ENCODE data around the gene BMPER.

BMPER gene

DNA sequence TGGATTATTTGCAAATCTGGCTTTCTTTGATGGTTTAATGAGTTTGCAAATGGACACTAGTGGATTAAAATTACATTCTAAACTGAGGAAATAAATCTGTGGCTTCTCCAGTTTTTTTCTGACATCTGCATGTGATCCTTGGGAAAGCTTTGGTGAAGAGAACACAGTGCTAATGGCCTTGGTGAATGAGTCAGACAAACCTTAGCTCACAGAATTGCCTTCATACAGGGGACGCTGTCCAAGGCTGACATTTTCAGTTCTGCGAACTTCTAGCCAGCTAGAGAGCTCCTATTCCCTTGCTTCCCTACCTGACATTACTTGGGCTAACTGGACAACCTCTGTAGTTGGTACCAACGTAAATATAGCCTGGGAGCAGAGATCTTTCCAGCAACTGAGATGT is 21.2 kb downstream of the BMPER start:
- no peak for DNase-seq

DNA sequence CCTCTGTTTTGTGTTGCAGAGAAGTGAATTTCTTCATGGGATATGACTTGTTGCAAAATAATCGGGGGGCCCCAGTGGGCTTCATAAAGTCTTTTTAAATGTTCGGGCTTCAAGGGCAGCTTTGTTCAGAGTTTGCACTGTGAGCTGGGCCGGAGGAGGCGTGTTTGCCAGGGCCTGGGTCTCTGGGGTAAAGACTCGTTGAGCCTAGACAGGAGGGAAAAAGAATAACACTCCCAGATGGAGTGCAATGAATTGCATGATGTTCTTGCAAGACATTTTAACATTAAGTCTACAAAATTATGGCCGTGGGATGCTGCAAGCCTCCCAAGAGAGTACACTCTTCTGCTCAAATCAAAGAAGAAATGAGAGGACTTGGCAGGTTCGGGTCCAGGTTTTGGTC is 23.6 kb downstream of the BMPER start:
- DNase-seq: no peak

DNA sequence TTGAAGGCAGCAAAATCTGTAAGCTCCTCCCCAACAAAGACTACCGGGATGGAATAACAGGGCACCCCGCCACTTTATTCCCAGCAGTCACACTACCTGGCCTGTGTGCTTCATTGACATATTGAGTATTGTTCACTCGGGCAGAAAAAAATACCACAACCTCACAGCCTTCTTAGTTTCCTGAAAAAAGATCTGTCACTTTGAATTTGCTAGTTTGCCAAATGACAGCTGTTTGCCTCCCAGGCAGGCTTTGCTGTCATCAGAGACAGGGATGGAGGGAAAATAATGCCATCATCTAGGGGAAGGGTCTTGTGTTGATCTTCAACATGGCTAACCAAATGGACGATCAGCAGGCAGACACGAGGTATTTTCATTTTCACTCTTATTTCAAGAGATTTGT is 26.9 kb downstream of the BMPER start:
- no peak for DNase-seq

DNA sequence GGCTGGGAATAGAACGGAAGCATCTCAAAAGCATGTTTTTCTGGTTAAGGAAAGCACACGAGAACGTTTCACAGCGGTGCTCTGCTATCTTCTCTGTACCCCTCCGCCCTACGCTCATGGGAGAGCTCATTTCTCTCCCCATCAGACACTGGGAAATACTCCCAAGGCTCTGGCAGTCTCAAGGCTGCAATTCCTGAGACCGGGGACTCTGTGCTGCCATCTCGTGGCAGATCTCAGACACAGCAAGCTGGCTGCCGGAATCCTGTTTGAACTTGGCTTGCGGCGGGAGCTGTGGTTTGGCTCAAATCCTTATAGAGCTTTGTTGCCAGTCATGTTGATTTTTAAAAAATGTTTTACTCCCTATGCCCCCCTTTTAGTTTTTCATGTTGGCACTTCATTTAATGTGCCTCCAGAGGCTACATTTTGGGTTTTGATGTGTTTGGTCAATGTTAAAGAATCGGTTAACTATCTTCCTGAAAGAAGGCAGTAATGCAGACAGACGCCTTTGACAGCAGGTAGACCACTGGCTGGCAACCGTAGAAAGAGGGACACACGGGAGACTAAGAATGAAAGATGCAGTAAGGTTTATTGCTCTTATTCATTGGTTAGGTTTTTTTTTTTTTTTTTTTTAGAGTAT is 27.6 kb downstream of the BMPER start:
- DNase-seq: peak; percentile 85

DNA sequence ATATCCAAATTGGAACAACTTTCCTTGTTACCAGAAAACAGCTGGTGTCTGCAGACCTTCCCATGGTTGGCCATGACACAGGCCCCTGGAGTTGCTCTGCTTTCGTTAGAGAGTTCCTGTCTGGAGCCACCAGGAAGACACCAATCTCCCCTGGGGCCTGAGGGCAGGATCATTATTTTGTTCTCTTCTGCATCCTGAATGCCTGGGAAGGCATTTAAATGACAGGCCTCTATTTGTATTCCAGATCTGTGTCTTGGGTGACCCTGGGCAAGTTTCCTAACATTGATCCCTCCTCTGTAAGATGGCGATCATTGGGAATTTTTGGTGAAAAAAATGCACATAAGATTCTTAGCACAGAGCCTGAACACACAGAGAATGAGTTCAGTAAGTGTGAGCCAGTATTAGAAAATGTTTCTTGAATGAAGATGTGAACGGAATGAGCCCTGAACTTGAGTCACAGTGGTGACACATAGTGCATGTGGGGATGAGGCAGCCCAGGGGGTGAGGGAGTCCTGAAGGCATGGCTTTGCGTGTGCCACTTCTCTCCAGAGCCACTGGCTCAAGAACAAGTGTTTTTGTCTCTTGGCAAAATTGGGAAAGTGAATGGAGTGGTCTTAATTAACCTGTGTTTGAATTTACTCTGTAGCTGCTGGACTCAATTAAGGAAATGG is 28.4 kb downstream of the BMPER start:
- DNase-seq: peak; percentile 73

DNA sequence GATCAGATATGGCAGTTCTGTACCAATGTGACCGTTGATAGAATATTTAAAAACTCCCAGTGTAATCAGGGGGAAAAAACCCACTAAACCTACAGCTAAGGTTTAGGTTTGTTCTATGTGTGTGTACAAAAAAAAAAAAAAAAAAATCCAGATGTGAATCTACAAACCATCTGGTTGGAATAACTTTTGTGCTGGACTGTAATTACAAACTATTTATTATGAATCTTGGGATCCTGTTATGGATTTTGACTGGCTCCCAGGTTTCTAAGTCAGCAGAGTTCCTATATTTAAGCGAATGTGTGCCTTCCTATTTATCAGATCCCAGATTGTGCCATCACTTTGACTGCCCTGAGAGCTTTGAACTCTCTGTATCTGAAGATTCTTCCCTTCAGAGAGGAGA is 29.1 kb downstream of the BMPER start:
- DNase-seq: no peak

DNA sequence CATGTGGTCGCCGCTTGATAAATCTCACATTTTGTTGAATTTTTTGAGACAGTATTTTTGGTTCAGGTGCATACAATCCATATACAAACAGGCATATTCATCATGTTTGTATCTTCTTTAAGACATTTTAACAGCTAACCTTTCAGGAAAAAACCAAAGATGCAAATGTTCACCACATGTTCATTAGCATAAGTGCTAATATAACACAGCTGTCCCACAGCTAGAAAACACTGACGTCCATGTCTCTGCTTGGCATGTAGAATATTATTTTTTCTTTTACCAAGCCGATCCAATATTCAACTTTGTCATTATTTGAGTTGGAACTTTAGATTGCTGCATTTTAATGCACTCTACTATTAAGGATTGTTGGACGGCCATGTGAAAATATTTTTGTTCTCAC is 31.2 kb downstream of the BMPER start:
- DNase-seq: no peak

DNA sequence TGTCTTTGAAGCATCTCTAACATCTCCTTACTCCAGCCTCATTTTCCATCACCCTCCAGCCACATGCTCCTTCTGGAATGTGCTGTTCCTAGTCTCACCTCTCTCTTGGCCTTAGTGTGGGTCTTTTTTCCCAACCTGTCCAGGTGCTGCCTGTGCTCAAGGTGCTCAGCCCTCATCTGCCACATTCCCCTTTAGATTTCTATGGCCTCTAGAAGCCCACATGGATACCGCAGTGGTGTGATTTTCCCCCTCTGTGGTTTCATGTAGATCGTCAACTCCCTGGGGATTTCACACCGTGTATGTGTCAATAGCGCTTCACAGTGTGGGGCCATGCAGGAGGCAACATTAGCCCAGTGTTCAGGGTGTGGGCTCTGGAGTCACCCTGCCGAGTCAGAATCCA is 32.5 kb downstream of the BMPER start:
- no peak for DNase-seq

DNA sequence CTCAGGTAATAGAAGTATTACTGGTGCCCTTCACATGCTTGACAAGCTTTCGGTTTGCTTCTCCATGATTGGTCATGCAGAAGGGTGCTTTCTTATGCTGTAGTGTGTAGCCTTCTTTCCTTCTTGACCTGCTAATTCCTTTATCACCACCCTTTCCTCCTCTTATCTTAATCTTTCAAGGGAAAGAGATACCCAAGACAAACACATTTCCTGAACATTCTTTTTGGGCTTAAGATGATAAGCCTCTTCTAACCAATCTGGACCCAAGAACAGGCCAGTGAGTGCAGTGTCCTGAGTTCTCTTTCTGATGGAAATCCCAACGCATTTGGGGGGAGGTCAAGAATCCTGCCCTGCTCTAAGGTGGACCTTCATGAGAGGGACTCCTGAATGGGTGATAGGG is 33.8 kb downstream of the BMPER start:
- DNase-seq: no peak

DNA sequence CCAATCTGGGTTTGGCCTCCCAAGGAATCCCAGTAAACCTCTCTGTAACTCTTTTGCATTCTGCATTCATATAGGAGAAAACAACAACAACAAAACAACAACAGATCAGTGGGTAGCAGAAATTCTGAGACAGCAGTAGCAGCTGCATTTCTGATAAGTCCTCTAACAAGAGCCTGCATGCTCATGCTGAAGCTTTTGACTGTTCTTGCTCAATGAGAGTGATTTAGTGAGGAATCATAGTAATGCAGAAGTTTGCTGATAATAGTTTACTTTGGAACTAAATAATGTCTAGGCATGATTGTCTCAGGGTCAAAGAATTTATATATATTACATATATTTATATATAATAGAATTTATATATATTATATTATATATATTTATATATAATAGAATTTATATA is 35.2 kb downstream of the BMPER start:
- no peak for DNase-seq

DNA sequence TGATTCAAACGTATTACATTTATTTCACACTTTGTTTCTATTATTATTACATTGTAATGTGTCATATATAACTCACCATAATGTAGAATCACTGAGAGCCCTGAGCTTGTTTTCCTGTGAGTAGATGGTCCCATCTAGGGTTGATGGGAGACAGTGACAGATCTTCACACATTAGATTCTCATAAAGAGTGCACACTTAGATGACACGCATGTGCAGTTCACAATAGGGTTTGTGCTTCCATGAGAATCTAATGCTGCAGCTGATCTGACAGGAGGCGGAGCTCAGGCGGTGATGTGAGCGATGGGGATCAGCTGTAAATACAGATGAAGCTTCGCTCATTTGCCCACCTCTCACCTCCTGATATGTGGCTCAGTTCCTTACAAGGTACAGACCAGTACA is 36.1 kb downstream of the BMPER start:
- DNase-seq: no peak

DNA sequence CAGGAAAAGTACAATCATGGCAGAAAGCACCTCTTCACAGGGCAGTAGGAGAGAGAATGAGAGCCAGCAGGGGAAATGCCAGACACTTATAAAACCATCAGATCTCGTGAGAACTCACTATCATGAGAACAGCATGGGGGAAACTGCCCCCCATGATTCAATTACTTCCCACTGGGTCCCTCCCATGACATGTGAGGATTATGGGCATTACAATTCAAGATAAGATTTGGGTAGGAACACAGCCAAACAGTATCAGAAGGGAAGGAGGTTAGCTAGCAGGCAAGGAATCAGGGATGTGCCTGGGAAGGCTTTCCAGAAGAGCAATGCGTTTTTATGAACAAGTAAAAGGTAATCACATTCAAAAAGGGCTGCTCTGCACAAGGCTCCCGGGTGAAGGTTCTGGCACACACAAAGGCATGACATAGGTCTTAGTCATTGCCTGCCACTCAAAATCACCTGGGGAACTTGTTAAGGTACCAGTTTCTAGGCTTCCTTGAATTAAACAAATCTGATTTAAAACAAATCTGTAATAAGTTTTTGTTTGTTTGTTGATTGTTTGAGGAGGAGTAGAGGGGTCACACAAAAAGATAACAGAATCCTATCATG is 40.9 kb downstream of the BMPER start:
- DNase-seq: no peak

DNA sequence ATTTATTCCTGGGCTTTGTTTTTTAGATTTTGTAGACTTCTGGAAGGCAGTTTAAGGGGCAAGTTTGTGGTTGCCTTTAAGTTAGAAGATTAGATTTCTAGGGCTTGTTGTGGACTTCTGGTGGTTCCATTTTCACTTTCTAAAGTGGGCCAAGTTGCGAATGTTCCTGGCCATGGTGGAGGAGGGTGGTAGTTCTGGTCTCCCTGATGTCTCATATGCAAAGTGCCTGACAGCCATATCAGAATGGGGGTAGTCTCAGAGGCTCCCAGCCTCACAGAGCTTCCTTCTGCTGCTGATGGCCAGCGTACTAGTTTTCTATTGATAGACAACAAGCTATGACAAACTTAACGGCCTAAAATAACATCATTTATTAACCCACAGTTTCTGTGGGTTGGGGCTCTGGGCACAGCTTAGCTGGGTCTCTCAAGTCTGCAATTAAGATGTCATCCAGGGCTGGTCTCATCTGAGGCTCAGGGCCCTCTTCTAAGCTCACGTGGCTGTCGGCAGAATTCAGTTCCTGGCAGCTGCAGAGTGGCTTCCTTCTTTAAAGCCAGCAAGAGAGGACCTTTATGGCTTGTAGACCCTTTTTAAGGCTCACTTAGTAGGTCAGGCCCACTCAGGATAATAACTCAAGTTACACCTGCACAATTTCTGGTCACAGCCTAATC is 44.8 kb downstream of the BMPER start:
- no peak for DNase-seq

DNA sequence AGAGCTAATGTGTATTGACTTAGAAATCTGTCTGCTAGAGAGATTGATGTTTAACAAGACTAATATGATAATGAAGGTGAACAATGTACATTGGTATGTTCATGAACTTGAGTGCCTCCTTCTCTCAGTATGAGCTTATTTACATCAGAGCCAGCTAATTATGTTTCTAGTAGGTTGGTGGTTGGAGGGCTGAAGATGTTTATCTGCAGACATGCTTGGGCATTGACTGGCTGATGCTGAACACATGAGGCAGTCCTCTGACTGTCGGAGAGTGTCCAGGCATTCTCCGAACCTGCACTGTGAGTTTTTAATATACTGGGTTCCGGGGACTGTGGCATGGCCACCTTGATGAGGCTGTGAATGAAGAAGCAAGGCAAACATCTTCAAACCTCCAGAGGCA is 47.5 kb downstream of the BMPER start:
- DNase-seq: no peak

DNA sequence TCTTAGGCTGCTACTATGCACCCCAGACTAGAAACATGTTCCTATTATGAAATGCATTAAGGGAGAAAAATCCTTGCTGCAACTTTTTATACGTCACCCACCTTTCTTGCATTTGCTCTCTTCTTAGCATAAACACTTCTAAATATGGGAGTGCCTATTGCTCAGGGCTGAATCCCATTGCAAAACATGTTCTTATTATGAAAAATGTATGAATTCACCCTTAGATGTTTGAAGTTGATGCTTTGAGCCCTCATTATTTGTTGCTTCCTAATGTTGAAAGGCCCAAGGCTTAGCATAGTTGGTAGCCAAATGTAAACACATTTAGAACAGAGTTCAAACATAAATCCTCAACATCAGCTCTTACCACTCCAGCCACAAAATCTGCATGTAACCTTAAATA is 52.8 kb downstream of the BMPER start:
- no peak for DNase-seq

DNA sequence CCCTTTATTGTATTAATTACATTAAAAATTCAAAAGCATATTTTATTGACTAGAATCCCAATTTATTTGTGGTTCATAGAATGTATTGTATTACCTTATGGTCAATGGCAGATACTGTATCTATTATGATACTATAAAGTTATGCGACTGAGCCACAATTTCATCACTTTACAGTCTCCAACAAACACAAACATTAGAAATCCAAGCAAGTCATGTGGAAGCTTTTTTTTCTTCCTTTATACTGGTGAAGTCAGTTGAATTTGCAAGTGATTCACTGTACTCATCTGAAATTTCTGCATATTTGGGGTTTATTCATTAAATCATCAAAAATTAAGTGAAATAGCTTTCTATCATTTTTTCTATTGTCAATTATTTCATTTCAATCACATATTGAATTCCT is 54.3 kb downstream of the BMPER start:
- no peak for DNase-seq

DNA sequence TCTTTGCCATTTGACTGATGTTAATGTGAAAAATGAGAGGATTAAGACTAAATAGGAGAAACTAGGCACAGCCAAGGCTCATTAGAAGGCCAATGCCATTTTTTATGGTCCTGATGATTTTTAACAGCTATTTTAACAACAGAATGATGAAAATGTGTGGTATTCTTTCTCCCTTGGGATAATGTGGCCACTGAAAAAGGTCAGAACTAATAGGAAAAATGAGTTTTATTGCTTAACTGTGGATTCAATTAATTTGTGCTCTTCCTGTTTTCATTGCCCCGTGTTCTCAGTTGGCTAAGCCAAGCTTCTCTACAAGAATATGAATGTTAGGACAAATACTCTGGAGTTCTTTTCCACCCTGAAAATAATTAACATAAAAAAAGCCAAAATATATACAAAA is 56.6 kb downstream of the BMPER start:
- DNase-seq: no peak

DNA sequence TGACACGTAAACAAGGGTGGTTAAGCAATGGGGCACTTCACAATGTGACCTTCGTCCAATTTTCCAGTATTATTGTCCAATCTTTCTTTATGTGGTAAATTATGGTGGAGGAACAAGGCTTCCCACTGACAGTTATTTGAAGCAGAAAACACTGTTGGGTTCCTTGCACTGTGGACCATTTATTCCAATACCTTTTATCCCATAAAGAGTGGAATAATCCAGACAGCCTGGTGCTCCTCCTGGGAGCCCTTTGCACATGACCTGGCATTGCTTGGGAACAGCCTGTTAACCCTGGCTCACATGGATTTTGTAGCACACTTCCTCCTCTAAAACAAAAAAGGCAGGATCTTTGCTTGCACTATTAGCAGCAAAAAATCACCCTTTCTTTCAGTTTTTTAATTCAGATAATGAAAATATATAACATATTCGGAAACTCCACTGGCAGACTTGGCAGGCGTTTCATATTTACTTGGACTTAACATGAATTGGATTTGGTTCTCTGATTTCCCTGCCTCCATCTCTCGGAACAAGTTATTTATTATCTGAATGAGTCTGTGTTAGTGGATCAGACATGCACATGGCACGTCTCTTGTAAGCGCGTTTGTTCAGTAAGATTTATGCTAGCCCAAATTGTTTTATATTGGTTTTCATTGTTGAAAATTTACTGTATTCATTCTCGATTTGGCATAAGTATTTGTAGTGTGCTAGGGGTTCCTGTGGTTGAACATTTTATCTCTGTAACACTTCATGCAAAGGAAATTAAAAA is 59.3 kb downstream of the BMPER start:
- no peak for DNase-seq

DNA sequence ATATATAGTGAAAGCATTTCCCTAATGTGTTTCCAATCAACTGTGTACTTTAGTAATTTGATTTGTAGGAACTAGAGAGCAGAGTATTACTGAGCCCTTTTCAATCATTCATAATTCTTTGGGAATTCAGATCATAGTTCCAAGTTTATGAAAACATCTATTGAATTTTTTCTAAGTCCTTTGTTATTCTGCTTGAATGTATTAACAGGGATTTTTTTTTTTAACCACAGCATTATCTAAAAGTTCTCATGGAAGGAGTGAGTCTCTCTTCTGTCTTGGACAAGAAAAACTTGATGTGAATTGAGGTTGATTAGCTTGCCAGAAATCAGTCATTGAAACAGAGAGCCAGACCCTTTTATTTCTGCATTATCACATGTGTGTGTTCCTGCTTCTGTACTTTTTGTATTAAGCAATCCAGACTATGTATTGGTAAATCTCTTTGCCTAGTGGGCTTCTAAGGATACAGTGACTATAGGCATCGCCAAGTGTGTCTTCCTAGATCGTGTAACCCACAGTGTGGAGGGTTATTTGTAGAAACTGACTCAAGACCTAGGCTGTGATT is 59.9 kb downstream of the BMPER start:
- DNase-seq: no peak

DNA sequence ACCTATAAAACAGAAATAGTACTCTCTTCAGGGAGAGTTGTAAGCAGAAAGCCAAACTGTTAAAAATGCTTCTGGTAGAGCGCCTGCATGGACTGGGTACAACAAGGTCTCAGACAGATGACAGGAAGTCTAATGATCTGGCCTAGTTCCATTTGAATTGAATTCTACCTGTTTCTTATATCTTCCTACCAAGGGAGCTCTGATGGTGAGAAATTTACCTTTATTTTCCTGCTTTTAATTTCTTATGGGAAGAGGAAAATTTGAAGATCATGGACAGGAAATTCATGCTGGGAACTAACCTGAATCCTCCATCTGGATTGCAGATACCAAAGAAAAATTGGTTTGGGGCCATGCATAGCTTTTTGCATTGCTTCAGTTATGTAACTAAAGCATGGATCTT is 63.3 kb downstream of the BMPER start:
- DNase-seq: no peak

DNA sequence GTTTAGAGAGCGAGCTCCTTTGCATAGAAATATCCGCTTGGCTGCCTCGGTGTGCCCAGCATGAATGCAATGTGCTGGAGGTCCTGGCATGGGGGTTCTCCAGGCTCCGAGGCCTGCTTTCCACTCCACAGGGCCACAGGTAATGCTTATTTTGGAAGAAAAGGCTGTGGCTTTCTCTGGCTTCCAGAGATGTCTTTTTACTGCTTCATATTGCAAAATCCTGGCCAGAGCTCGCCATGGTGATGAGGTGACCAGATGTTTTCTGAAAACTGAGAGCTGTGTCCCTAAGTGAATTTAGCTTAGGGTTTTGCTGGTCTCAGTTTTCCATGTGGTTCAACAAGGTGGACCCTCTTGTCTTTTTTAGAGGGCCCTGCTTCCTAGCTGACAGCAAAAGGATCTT is 65.2 kb downstream of the BMPER start:
- DNase-seq: no peak

DNA sequence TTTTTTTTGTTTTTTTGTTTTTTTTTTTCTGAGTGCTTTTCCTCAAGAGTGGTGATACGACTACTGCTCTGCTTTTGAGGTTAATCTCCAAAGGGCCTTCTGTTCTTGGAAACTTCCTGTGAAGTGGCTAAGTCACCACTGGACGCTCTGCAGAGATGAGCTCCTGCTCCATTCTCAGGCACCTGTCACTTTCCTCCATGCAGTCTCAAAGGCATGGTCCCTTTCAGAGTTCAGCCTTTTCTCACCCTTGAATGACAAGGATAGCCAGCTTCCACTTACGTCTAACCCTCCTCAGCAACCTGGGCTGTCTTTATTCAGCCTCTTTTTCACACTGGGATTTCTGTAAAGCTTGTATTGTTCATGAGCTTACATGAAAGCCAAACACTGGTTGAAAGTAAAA is 65.8 kb downstream of the BMPER start:
- no peak for DNase-seq
